Body of pancreas (tissue), 4 donors: Measurements from ENCODE around the gene SETD1B. TPM values are rescaled to one million over a fixed set of nuclear protein-coding genes. Genes with fewer than 3 reads are reported as not detected.

Experiments
- ATAC-seq: fragments of 150-250 bp; one replicate; pipeline ENCODE4 v1.9.1; 2016
- DNase-seq, 4 donors: peaks; one replicate each; pipeline ENCODE4 v3.0.0-alpha.2; 2019
- H3K27ac ChIP-seq, 4 donors: fragments of 200-600 bp; sonication (generic); 1 replicate in 3 of 4; 2 replicates in 1 of 4; pipeline versions ENCODE4 v1.5.1 to v1.6.1; 2016 to 2019; ENCODE audit warnings: mild to moderate bottlenecking in 1 of 4, mixed read lengths in 1 of 4, moderate library complexity in 1 of 4
- H3K27me3 ChIP-seq, 2 donors: fragments of 200-600 bp; sonication (generic); one replicate each; pipeline ENCODE4 v1.6.0; 2016; ENCODE audit warnings: mild to moderate bottlenecking in 1 of 2
- H3K36me3 ChIP-seq, 2 donors: fragments of 200-600 bp; sonication (generic); replicated peaks in 1 of 2; 2 replicates each; pipeline ENCODE4 v1.5.1; 2016; ENCODE audit warnings: low read depth in 2 of 2; ENCODE audit not compliant: insufficient read depth in 1 of 2
- H3K4me1 ChIP-seq: fragments of 200-600 bp; sonication (generic); one replicate; pipeline ENCODE4 v1.6.0; 2016
- H3K4me3 ChIP-seq, 2 donors: fragments of 200-600 bp; sonication (generic); 1 replicate in 1 of 2; 2 replicates in 1 of 2; pipeline ENCODE4 v1.5.1; 2016 to 2019
- H3K9me3 ChIP-seq, 3 donors: fragments of 200-600 bp; sonication (generic); 1 replicate in 2 of 3; 2 replicates in 1 of 3; pipeline ENCODE4 v1.5.1; 2016
- CTCF ChIP-seq, 7 experiments: fragments of 450-650 bp in 4 of 7; fragments of 200-600 bp in 3 of 7; sonication (generic) in 3 of 7; IDR thresholded peaks; one replicate each; pipeline ENCODE4 v1.5.1; 2016 to 2019; ENCODE audit warnings: antibody characterized with exemption in 7 of 7
- POLR2A ChIP-seq, 3 donors: fragments of 450-650 bp; IDR thresholded peaks; one replicate each; pipeline ENCODE4 v1.6.1; 2016; ENCODE audit warnings: antibody characterized with exemption in 3 of 3, mild to moderate bottlenecking in 2 of 3
- WGBS, 2 donors: methylation state at CpG; one replicate each; pipeline ENCODE4 v1.1.5; 2017; 5-methylcytosine and 5-hydroxymethylcytosine counted together
- intact Hi-C: fragments of 100-400 bp; cut with DNase I; formaldehyde crosslinking; loops from one replicate; pipeline ENCODE4 v1.15.1; 2023
- total RNA-seq, 2 donors: library from RNA; depleted of rRNA; stranded (reverse); fragments of >200 nt; gene quantifications; one replicate each; pipeline ENCODE4 v1.1.0, GENCODE V29; 2016

Gene SETD1B
- total RNA-seq, 2 donors from 2014 or later = 9.1 to 15.8 TPM

- Histone ChIP-seq H3K36me3 (no peaks in the 10 kb centered on the region), H3K9me3 (no peaks in the 10 kb centered on the region), H3K4me1 (peaks cover 60% of the 10 kb centered on the region), H3K27me3 (no peaks in the 10 kb centered on the region), H3K4me3 (no peak overlapping the region), H3K27ac (peak overlapping the region in 1 of 4 donors; percentile 62)
- WGBS, 2 donors = 75 to 82% methylated on average over 9 to 14 of the region's 14 CpGs
- DNase-seq (no peak), ATAC-seq (no peak)
- no peak for TF ChIP-seq POLR2A (IDR thresholded peaks at IDR 0.05)
- TF ChIP-seq CTCF (IDR thresholded peaks at IDR 0.05) = no peak
- intact Hi-C loops = loop anchor here (10.0 kb wide), 1 partner anchor 93 kb away; the partner anchor contains the start of gene PSMD9
Observed at GRCh38 chr12:121791671-121792551, 11.9 kb upstream of the SETD1B start.

GRCh38 chr12:121792607-121793439 lies 11.0 kb upstream of the SETD1B start:
- peak overlapping the region; percentile 11 to 62 (median 26) for H3K27ac ChIP-seq
- peak overlapping the region; percentile 4 to 43 for H3K4me3 ChIP-seq
- H3K36me3 ChIP-seq = no peaks in the 10 kb centered on the region
- H3K4me1 ChIP-seq = peaks cover 62% of the 10 kb centered on the region
- ATAC-seq = no peak
- 12 to 23% methylated on average over 27 to 48 of the region's 48 CpGs for WGBS, 2 donors
- H3K9me3 ChIP-seq = no peaks in the 10 kb centered on the region
- TF ChIP-seq CTCF (IDR thresholded peaks at IDR 0.05) (no peak), POLR2A (IDR thresholded peaks at IDR 0.05) (no peak)
- peak in 1 of 4 donors; percentile 50 for DNase-seq
- intact Hi-C loops = loop anchor here (10.0 kb wide), 1 partner anchor 92 kb away; the partner anchor contains the start of gene PSMD9
- no peaks in the 10 kb centered on the region for H3K27me3 ChIP-seq

GRCh38 chr12:121793440-121793837 lies 10.4 kb upstream of the SETD1B start, which contains the start of gene RHOF:
RHOF (minus strand) TSS chr12:121793688; CDS start chr12:121793633, 55 bp downstream.
- intact Hi-C loops = loop anchor here (10.0 kb wide), 1 partner anchor 91 kb away; the partner anchor contains the start of gene PSMD9
- TF ChIP-seq POLR2A (IDR thresholded peaks at IDR 0.05) (no peak), CTCF (IDR thresholded peaks at IDR 0.05) (no peak)
- peak within 1 kb of the TSS; percentile 89 to 100 (median 100) for H3K27ac ChIP-seq
- 0 to 1% methylated on average over 13 to 35 of the region's 36 CpGs for WGBS, 2 donors
- peak in 3 of 4 donors; percentile 44 to 54 (median 47) for DNase-seq
- peak within 1 kb of the TSS; percentile 4 to 43 for H3K4me3 ChIP-seq
- no peak for ATAC-seq
- H3K36me3 ChIP-seq = no peaks in the 10 kb centered on the region
- no peaks in the 10 kb centered on the region for H3K9me3 ChIP-seq
- H3K4me1 ChIP-seq = peaks cover 68% of the 10 kb centered on the region
- no peaks in the 10 kb centered on the region for H3K27me3 ChIP-seq

GRCh38 chr12:121793838-121794533 lies 9.8 kb upstream of the SETD1B start:
- 0 to 5% methylated on average over 19 to 58 of the region's 59 CpGs for WGBS, 2 donors
- Histone ChIP-seq H3K4me1 (peaks cover 74% of the 10 kb centered on the region), H3K27me3 (no peaks in the 10 kb centered on the region), H3K27ac (peak overlapping the region; percentile 89 to 100 (median 100)), H3K9me3 (no peaks in the 10 kb centered on the region), H3K36me3 (no peaks in the 10 kb centered on the region), H3K4me3 (peak overlapping the region; percentile 4 to 43)
- TF ChIP-seq CTCF (IDR thresholded peaks at IDR 0.05) (peak; percentile 100), POLR2A (IDR thresholded peaks at IDR 0.05) (peak in 2 of 3 donors; percentile 51 to 55)
- peak; percentile 71 for ATAC-seq
- peak; percentile 92 to 93 (median 92) for DNase-seq
- intact Hi-C loops = loop anchor here (10.0 kb wide), 1 partner anchor 91 kb away; the partner anchor contains the start of gene PSMD9
